GM19238 (cell line): Measurements from ENCODE around the gene CCS.
"Not testable (repeated sequence)": the region's sequence is repeated elsewhere in the genome, so short reads cannot be mapped to it uniquely, and the experiment has no call there.

Experiments used
- DNase-seq: peaks from one replicate; pipeline ENCODE4 v3.0.0; 2011; ENCODE audit warnings: low spot score; ENCODE audit not compliant: insufficient read length

The CCS gene

DNA sequence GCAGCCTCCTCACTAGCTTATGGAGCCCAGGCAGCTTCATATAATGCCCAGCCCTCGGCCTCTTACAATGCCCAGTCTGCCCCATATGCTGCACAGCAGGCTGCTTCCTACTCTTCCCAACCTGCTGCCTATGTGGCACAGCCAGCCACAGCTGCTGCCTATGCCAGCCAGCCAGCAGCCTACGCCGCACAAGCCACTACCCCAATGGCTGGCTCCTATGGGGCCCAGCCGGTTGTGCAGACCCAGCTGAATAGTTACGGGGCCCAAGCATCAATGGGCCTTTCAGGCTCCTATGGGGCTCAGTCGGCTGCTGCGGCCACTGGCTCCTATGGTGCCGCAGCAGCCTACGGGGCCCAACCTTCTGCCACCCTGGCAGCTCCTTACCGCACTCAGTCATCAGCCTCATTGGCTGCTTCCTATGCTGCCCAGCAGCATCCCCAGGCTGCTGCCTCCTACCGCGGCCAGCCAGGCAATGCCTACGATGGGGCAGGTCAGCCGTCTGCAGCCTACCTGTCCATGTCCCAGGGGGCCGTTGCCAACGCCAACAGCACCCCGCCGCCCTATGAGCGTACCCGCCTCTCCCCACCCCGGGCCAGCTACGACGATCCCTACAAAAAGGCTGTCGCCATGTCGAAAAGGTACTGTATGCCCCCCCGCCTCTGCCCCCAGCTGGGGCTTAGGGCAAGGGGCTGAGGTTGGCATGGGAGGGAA lies 32.2 kb downstream of the CCS start:
- no peak for DNase-seq

GRCh38 chr11:66625752-66626149 lies 32.8 kb downstream of the CCS start:
- DNase-seq: no peak

DNA sequence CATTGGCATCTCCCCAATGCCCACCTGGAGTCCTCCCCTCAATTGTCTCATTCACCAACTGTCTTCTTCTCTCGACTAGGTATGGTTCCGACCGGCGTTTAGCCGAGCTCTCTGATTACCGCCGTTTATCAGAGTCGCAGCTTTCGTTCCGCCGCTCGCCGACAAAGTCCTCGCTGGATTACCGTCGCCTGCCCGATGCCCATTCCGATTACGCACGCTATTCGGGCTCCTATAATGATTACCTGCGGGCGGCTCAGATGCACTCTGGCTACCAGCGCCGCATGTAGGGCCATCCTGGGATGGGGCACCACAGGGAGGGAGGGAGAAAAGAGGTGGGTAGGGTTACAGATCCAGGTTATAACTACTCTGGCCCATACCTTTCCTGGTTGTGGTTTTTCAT lies 33.4 kb downstream of the CCS start:
- no peak for DNase-seq

GRCh38 chr11:66626926-66627325 lies 33.9 kb downstream of the CCS start:
- DNase-seq: no peak

- DNase-seq: no peak
Measured at GRCh38 chr11:66628061-66628603, 35.1 kb downstream of the CCS start.

DNA sequence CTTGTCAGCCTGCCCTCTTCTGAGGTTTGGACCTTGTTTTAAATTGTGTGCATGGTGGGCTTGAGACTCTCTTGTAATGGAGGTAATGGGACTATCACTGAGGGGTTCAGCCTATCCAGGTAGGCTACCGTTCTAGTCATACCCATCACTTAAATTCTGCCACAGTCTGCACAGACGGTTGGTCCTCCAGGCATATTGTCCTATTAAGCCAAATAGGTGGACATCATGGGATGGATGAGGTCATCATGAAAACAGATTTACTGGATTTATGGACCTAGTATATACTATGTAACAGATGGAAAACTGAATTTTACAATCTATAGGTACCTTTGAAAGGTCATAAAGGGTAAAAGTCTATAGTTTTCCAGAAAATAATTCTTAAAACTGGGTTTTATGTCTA lies 36.4 kb downstream of the CCS start:
- no peak for DNase-seq

DNA sequence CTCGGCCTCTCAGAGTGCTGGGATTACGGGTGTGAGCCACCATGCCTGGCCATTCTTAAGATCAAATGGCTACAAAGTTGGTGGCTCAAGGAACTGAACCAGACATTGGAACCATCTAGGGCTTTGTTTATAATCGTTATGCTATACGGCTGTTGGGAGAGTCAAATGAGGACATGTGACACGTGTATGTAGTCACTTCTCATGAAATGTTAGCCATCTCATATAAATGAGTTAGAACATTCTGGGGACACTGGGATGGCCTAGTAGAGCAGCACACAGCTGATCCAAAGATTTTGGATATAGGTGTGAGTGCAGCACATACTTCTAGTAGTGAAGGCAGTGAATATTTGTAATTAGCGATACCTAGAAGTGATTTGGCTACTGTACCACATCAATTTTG lies 38.9 kb downstream of the CCS start:
- DNase-seq: no peak

DNA sequence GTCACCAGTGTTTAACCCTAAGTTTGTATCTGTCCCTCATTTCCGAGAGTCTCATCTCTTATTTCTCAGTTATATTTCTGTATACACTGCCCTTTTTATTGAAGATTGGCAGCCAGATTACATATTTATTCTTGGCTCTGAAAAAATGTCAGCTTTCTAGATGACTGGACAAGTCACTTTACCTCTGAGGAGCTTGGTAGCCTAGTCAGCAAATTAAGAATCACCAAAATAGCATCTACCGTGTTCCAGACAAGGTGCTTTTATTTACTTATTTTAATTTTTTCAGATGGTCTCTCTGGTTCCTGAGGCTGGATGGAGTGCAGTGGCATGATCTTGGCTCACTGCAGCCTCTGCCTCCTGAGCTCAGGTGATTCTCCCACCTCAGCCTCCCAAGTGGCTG lies 40.0 kb downstream of the CCS start:
- DNase-seq: no peak

DNA sequence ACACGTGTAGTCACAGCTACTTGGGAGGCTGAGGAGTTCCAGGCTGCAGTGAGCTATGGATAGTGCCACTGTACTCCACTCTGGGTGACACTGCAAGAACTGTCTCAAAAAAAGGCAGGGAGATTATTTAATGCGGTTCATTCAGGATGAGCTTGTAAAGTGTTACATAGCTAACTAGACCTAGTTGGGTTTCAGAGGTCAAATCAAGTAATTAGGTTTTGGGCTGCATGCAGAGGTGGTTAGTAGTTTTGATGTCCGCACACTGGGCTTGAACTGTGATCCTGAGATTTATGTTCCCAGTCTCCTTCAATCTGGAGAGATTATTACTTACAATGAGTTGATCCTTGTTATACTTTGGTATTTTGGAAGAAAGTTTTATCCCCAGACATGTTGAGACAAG lies 43.4 kb downstream of the CCS start:
- DNase-seq: no peak

DNA sequence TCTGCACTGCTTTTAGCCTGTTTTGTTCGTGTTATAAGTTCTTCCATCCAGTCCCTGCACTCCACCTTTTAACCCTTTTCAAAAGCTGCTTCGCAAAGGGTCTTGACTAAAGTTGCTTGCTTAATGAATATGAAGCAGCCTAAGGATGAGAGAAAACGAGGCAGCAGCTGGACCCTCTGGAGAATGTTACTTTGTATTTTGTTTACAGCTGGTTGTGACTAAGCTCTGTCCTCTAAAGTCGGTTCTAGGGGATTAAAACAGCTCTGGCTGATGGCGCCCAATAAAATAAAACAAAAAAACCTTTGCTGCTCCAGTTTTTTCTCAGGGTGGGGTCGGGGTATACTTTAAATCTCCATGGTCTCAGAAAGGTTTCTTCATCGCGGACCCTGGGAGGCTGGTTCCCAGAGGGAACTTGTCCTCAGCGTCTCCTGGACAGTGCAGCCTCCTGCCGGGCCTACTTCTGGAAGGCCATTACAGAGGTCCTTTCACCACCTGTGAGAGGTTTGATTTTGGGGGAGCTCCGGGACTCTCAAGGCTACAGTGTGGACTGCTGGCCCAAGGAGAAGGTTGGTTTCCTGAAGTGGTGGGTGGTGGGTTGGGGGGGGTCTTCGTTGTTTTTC lies 44.7 kb downstream of the CCS start:
- DNase-seq: no peak

DNA sequence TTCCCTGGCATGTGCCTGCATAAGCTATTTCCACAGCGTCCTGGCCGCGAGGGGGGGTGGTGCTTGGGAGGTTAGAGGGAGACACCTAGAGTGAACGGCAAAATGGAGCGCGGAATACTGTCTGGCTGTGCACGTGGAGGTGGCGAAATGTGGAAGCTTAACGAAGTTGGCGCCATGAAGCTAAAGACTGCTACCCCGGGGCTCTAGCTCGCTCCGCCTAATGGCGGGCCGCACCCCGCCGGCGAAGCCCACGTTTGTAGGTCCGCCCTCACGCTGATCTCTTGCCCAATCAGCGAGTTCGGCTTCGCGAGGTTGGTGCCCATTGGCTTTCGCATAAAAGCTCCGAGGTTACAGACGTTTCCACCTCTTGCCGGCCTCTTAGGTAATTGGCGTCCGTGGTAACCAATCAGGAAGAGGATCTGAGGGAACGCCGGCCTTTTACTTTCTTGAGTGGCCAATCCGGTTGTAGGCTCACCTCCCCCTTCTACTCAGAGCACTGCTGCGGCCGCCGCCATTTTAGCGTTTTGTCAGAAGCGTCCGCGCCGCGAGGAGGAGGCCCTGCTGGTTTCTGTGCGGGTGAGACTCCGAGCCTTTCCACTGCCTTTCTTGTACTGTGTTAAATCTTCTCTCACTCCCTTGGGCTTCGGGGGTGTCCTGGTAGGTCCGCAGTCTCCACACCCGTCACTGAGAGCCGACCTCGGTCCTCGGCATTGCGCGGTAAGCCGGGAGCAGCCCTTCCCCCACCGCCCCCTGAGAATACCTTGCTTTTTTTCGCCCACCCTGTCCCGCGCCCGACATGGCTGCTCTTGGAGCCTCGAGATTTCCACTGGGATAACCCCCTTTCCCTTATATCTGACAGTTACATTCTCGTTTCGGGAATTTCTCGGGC lies 45.4 kb downstream of the CCS start, which contains the start of gene RBM4:
Gene RBM4, plus strand, starts transcription at position 527 of the 889 bp plus-strand sequence. CDS start 1,009 bp downstream, outside the sequence.
- DNase-seq: peak; percentile 96

GRCh38 chr11:66639066-66639813 lies 46.3 kb downstream of the CCS start:
- no peak for DNase-seq

GRCh38 chr11:66639814-66640340 lies 46.9 kb downstream of the CCS start:
- not testable (repeated sequence) for DNase-seq

GRCh38 chr11:66641834-66642233 lies 48.8 kb downstream of the CCS start:
- DNase-seq: no peak

DNA sequence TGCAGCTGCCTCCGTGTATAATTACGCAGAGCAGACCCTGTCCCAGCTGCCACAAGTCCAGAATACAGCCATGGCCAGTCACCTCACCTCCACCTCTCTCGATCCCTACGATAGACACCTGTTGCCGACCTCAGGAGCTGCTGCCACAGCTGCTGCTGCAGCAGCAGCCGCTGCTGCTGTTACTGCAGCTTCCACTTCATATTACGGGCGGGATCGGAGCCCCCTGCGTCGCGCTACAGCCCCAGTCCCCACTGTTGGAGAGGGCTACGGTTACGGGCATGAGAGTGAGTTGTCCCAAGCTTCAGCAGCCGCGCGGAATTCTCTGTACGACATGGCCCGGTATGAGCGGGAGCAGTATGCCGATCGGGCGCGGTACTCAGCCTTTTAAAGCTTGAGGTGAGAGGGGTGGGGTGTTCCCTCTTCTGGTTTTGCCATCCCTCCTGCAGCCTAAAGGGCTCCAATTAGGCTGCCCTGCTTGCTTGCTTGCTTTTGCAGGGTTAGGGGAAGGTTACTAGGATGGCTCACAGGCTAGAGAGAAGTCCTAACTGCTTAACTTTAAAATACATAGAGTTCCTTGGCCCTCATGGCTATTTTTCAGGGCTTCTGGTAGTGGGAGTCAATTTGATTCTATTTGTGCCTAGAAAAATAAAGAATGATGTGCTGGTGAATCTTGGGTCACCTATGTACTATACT lies 50.9 kb downstream of the CCS start:
- DNase-seq: no peak

GRCh38 chr11:66646828-66647227 lies 53.8 kb downstream of the CCS start:
- no peak for DNase-seq

DNA sequence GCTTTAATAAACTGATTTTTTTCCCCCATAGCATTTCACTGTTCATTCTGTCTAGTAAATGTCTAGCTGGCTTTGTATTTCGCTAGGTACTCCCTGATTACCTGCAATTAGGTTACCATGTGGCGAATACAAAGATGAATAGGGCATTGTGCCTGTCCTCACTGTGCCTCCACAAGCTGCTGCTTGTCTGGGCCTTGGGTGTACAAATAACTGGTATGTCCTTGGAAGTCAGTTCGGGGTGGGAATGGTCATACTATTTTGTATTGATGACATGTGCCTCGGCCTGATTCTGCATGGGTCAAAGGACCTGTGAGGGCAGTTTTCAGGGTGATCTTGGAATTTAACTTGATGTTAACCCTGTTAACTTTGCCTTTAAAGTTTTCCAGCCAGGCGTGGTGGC lies 56.9 kb downstream of the CCS start:
- no peak for DNase-seq

DNA sequence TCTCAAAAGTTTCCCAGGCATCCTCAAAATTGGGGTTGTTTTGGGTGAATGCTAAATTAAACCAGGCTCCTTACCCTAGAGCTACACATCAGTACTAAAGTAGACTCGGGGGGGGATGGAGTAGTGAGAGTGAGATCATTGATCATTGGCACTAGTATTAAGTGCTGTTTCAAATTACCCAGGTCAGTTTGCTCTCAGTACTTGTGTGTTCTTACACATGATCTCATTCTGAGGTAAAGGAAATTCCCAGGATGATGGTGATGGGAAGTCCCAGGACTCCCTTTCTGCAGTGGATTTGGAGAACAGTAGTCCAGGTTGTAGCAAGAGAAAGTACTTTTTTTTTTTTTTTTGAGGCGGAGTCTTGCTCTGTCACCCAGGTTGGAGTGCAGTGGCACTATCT lies 58.0 kb downstream of the CCS start:
- no peak for DNase-seq

DNA sequence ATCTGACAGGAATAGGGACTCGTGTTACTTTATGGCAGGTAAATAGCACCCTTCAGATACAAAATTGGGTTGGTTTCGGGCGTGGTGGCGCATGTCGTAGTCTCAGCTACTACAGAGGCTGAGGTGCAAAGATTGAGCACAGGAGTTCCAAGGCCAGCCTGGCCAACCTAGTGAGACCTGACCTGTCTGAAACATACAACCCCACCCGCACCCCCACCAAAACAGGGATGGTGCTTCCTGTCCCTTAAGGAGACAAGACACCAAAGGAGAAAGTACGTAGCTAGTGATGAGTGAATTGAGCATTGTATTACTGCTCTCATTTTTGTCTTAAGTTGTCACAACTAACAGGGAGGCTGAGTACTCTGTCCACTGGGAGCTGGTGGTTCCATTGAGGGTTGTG lies 59.7 kb downstream of the CCS start:
- no peak for DNase-seq

GRCh38 chr11:66653123-66653522 lies 60.1 kb downstream of the CCS start:
- no peak for DNase-seq
